SK-N-SH (cell line): ENCODE measurements around the gene OBSL1. TPM values are rescaled to one million over a fixed set of nuclear protein-coding genes. Genes with fewer than 3 reads are reported as not detected.

ENCODE experiments used
- CTCF ChIA-PET: fragments of 300-600, 350-600 bp; formaldehyde crosslinking; extraction: SDS; loops from one replicate; lab custom pipeline; 2021; lab: Yijun Ruan, JAX
- POLR2A ChIA-PET: fragments of 350-600 bp; sonication (Branson Sonifier 250); formaldehyde crosslinking; extraction: SDS; loops from one replicate; lab custom pipeline; 2020; ENCODE audit warnings: antibody characterized with exemption, inconsistent platforms; lab: Yijun Ruan, JAX
- DNase-seq: peaks from one replicate; pipeline ENCODE4 v3.0.0; 2012
- H2AFZ ChIP-seq: fragments of 200-600 bp; sonication (generic); 2 replicates; pipeline ENCODE4 v1.8.1; 2016; ENCODE audit warnings: antibody characterized with exemption, mild to moderate bottlenecking, low read depth
- H3F3A ChIP-seq: fragments of 200-600 bp; sonication (generic); replicated peaks from 2 replicates; pipeline ENCODE3; 2016; ENCODE audit warnings: antibody characterized with exemption, mild to moderate bottlenecking; ENCODE audit not compliant: insufficient read depth
- H3K27ac ChIP-seq, 2 experiments: fragments of 200-500 bp in 1 of 2; fragments of 200-600 bp in 1 of 2; sonication (Bioruptor generic) in 1 of 2; sonication (generic), shearing (Covaris generic) in 1 of 2; 2 replicates each; pipeline versions ENCODE4 v1.5.1 to v1.6.1; 2014 to 2016; ENCODE audit warnings: low read depth in 2 of 2, inconsistent platforms in 1 of 2, low read length in 1 of 2, mild to moderate bottlenecking in 1 of 2, mixed read lengths in 1 of 2
- H3K27me3 ChIP-seq: fragments of 200-600 bp; sonication (generic), shearing (Covaris generic); 2 replicates; pipeline ENCODE4 v1.6.1; 2016; ENCODE audit warnings: mixed run types; ENCODE audit not compliant: insufficient read depth
- H3K36me3 ChIP-seq, 2 experiments: fragments of 200-500 bp in 1 of 2; fragments of 200-600 bp in 1 of 2; sonication (Bioruptor generic) in 1 of 2; sonication (generic) in 1 of 2; replicated peaks in 1 of 2; 2 replicates each; pipeline versions ENCODE3 to v1.5.1; 2014 to 2016; ENCODE audit warnings: low read length in 1 of 2, mild to moderate bottlenecking in 1 of 2; ENCODE audit not compliant: insufficient read depth in 2 of 2, control insufficient read depth in 1 of 2
- H3K4me1 ChIP-seq, 2 experiments: fragments of 200-500 bp in 1 of 2; fragments of 200-600 bp in 1 of 2; sonication (Bioruptor generic) in 1 of 2; sonication (generic), shearing (Covaris generic) in 1 of 2; 2 replicates each; pipeline versions ENCODE4 v1.5.1 to v1.6.1; 2014 to 2016; ENCODE audit warnings: low read depth in 1 of 2, low read length in 1 of 2, mixed run types in 1 of 2; ENCODE audit not compliant: insufficient read depth in 2 of 2, control insufficient read depth in 1 of 2
- H3K4me2 ChIP-seq: fragments of 200-600 bp; sonication (generic), shearing (Covaris generic); 2 replicates; pipeline ENCODE4 v1.6.1; 2017; ENCODE audit warnings: mixed run types
- H3K4me3 ChIP-seq, 2 experiments: fragments of 200-500 bp in 1 of 2; fragments of 200-600 bp in 1 of 2; sonication (Bioruptor generic) in 1 of 2; sonication (generic), shearing (Covaris generic) in 1 of 2; 2 replicates each; pipeline versions ENCODE4 v1.5.1 to v1.8.1; 2014 to 2016; ENCODE audit warnings: low read depth in 2 of 2, inconsistent platforms in 1 of 2, low read length in 1 of 2, mild to moderate bottlenecking in 1 of 2, mixed read lengths in 1 of 2, moderate library complexity in 1 of 2
- H3K79me2 ChIP-seq: fragments of 200-600 bp; sonication (generic); 2 replicates; pipeline ENCODE4 v1.8.1; 2017; ENCODE audit warnings: mild to moderate bottlenecking; ENCODE audit not compliant: insufficient read depth
- H3K9ac ChIP-seq: fragments of 200-600 bp; sonication (generic); 2 replicates; pipeline ENCODE4 v1.6.1; 2017; ENCODE audit warnings: mixed run types
- H3K9me2 ChIP-seq: fragments of 200-600 bp; sonication (generic); 2 replicates; pipeline ENCODE4 v1.6.1; 2017; ENCODE audit warnings: mixed run types
- H3K9me3 ChIP-seq: fragments of 200-600 bp; sonication (generic); 2 replicates; pipeline ENCODE4 v1.6.1; 2017; ENCODE audit warnings: mixed run types, mild to moderate bottlenecking, moderate library complexity
- H4K20me1 ChIP-seq: fragments of 200-600 bp; sonication (generic); 2 replicates; pipeline ENCODE4 v1.6.1; 2017; ENCODE audit warnings: mild to moderate bottlenecking, mixed run types; ENCODE audit not compliant: insufficient read depth
- ELF1 ChIP-seq: IDR thresholded peaks from 2 replicates; pipeline ENCODE4 v1.4.0; 2012
- EZH2phosphoT487 ChIP-seq: fragments of 200-600 bp; sonication (generic); IDR thresholded peaks from 2 replicates; pipeline ENCODE4 v1.6.1; 2017; ENCODE audit warnings: low read depth, mixed run types, mild to moderate bottlenecking, antibody characterized with exemption, moderate library complexity, borderline replicate concordance
- FOXJ3 ChIP-seq: sonication (generic); formaldehyde crosslinking; IDR thresholded peaks from 2 replicates; pipeline ENCODE4 v1.5.1; 2020; ENCODE audit warnings: mild to moderate bottlenecking, missing genetic modification reagents
- MEF2A ChIP-seq: IDR thresholded peaks from 2 replicates; pipeline ENCODE4 v1.4.0; 2012; ENCODE audit warnings: low read depth, borderline replicate concordance
- NRF1 ChIP-seq: IDR thresholded peaks from 2 replicates; pipeline ENCODE4 v1.6.1; 2012; ENCODE audit warnings: low read depth, mild to moderate bottlenecking, low read length
- RAD21 ChIP-seq: IDR thresholded peaks from 2 replicates; pipeline ENCODE4 v1.6.1; 2012; ENCODE audit warnings: mild to moderate bottlenecking, low read length
- RCOR1 ChIP-seq: fragments of 150-350 bp; IDR thresholded peaks from 2 replicates; pipeline ENCODE4 v1.6.1; 2017; ENCODE audit warnings: antibody characterized with exemption, low read length
- SIN3A ChIP-seq: IDR thresholded peaks from 2 replicates; pipeline ENCODE4 v1.6.1; 2012; ENCODE audit warnings: low read depth, mild to moderate bottlenecking, low read length, moderate library complexity, borderline replicate concordance
- TCF12 ChIP-seq: IDR thresholded peaks from 2 replicates; pipeline ENCODE4 v1.4.0; 2012
- TEAD4 ChIP-seq: IDR thresholded peaks from 2 replicates; pipeline ENCODE4 v1.4.0; 2012; ENCODE audit warnings: mild to moderate bottlenecking, borderline replicate concordance; ENCODE audit not compliant: insufficient read depth
- USF2 ChIP-seq: fragments of 150-350 bp; IDR thresholded peaks from 2 replicates; pipeline ENCODE4 v1.6.1; 2017; ENCODE audit warnings: antibody characterized with exemption, low read length, low read depth, borderline replicate concordance
- YY1 ChIP-seq: IDR thresholded peaks from 2 replicates; pipeline ENCODE4 v1.4.0; 2012; ENCODE audit warnings: low read depth, mild to moderate bottlenecking
- WGBS: methylation state at CpG from one replicate; pipeline ENCODE4 v1.1.6; 2017; ENCODE audit warnings: low lambda C conversion rate; 5-methylcytosine and 5-hydroxymethylcytosine counted together
- polyA plus RNA-seq, 3 experiments: library from polyadenylated mRNA; depleted of rRNA; stranded (reverse); fragments of >200 nt; gene quantifications; 2 replicates each; pipeline ENCODE4 v1.2.3, GENCODE V29; 2012
- TF ChIP-seq, protein P1 (sequence below): IDR thresholded peaks from 2 replicates; pipeline ENCODE4 v1.4.0; 2012; ENCODE audit warnings: low read depth, borderline replicate concordance
- TF ChIP-seq, protein P2 (sequence below): fragments of 150-350 bp; IDR thresholded peaks from 2 replicates; pipeline ENCODE4 v1.6.1; 2016; ENCODE audit warnings: mild to moderate bottlenecking, low read depth, low read length
- TF ChIP-seq, protein P3 (sequence below): IDR thresholded peaks from 2 replicates; pipeline ENCODE4 v1.4.0; 2012; ENCODE audit warnings: low read depth, borderline replicate concordance
- TF ChIP-seq, protein P4 (sequence below): IDR thresholded peaks from 2 replicates; pipeline ENCODE4; 2012

OBSL1 gene
- polyA plus RNA-seq, 1 of the 3 experiments (the other 2 are of a cell fraction) = 93.0 TPM

- no peaks in the 10 kb centered on the region for H3K9me2 ChIP-seq
- H3K9me3 ChIP-seq = no peaks in the 10 kb centered on the region
- peaks cover 0 to 20% of the 10 kb centered on the region in 2 experiments; a peak in 1 of 4 replicates for H3K4me1 ChIP-seq
- H3K79me2 ChIP-seq = no peaks in the 10 kb centered on the region
- peaks cover 0 to 3% of the 10 kb centered on the region in 2 experiments for H3K36me3 ChIP-seq
- H3F3A ChIP-seq = peaks cover 2% of the 10 kb centered on the region
- ChIA-PET CTCF (interaction anchor here (0.9 to 7.5 kb wide), 4 partner anchors 10 to 85 kb away, joined by 4 to 107 read pairs (median 8); partner anchors contain the start of genes CHPF, OBSL1 and TMEM198), POLR2A (interaction anchor here (0.5 to 0.6 kb wide), 2 partner anchors 13 to 15 kb away, joined by 3 read pairs; no protein-coding TSS in a partner anchor)
- H4K20me1 ChIP-seq = no peaks in the 10 kb centered on the region
- no peak for DNase-seq
- no peak overlapping the region for H2AFZ ChIP-seq
- TF ChIP-seq USF2 (no peak), EZH2phosphoT487 (no peak), RCOR1 (no peak), MEF2A (no peak), TEAD4 (no peak), ELF1 (no peak), TCF12 (no peak), SIN3A (no peak), NRF1 (no peak), RAD21 (no peak), YY1 (no peak), FOXJ3 (CRISPR knock-in tag) (no peak)
- TF ChIP-seq, protein P1, sequence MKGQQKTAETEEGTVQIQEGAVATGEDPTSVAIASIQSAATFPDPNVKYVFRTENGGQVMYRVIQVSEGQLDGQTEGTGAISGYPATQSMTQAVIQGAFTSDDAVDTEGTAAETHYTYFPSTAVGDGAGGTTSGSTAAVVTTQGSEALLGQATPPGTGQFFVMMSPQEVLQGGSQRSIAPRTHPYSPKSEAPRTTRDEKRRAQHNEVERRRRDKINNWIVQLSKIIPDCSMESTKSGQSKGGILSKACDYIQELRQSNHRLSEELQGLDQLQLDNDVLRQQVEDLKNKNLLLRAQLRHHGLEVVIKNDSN = no peak
- TF ChIP-seq, protein P2, sequence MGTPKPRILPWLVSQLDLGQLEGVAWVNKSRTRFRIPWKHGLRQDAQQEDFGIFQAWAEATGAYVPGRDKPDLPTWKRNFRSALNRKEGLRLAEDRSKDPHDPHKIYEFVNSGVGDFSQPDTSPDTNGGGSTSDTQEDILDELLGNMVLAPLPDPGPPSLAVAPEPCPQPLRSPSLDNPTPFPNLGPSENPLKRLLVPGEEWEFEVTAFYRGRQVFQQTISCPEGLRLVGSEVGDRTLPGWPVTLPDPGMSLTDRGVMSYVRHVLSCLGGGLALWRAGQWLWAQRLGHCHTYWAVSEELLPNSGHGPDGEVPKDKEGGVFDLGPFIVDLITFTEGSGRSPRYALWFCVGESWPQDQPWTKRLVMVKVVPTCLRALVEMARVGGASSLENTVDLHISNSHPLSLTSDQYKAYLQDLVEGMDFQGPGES = no peak
- TF ChIP-seq, protein P3, sequence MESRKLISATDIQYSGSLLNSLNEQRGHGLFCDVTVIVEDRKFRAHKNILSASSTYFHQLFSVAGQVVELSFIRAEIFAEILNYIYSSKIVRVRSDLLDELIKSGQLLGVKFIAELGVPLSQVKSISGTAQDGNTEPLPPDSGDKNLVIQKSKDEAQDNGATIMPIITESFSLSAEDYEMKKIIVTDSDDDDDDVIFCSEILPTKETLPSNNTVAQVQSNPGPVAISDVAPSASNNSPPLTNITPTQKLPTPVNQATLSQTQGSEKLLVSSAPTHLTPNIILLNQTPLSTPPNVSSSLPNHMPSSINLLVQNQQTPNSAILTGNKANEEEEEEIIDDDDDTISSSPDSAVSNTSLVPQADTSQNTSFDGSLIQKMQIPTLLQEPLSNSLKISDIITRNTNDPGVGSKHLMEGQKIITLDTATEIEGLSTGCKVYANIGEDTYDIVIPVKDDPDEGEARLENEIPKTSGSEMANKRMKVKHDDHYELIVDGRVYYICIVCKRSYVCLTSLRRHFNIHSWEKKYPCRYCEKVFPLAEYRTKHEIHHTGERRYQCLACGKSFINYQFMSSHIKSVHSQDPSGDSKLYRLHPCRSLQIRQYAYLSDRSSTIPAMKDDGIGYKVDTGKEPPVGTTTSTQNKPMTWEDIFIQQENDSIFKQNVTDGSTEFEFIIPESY = no peak
- TF ChIP-seq, protein P4, sequence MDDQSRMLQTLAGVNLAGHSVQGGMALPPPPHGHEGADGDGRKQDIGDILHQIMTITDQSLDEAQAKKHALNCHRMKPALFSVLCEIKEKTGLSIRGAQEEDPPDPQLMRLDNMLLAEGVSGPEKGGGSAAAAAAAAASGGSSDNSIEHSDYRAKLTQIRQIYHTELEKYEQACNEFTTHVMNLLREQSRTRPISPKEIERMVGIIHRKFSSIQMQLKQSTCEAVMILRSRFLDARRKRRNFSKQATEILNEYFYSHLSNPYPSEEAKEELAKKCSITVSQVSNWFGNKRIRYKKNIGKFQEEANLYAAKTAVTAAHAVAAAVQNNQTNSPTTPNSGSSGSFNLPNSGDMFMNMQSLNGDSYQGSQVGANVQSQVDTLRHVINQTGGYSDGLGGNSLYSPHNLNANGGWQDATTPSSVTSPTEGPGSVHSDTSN = no peak
- no peak overlapping the region for H3K4me3 ChIP-seq
- H3K27me3 ChIP-seq = no peaks in the 10 kb centered on the region
- H3K27ac ChIP-seq = no peak overlapping the region
- WGBS = 86% methylated on average over 7 of the region's 21 CpGs
- no peak overlapping the region for H3K9ac ChIP-seq
- no peak overlapping the region for H3K4me2 ChIP-seq
Observed at GRCh38 chr2:219557320-219557719, 14.0 kb downstream of the OBSL1 start.
